Measurements from ENCODE around the gene TYRP1. TPM values are rescaled to one million over a fixed set of nuclear protein-coding genes. Genes with fewer than 3 reads are reported as not detected.
"Not testable (repeated sequence)": the region's sequence is repeated elsewhere in the genome, so short reads cannot be mapped to it uniquely, and the experiment has no call there.

TYRP1 gene
- total RNA-seq, 2 donors from 2014 or later, result 1.8 to 3.8 TPM

DNA sequence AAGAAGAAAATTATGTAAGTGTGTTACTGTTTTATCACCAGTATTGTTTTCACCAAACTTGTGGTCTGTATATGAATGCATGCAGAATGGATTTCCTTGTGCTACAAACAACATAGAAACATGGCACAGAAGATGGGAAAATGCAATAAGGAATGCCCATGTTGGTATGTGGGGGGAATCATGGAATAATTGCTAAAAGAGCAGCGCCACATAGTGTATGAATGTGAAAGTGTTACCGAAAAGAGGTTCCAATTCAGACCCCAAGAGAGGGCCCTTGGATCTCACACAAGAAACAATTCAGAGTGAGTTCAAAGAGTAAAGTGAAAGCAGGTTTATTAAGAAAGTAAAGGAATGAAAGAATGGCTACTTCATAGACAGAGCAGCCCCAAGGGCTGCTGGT, 26.4 kb upstream of the TYRP1 start:
- H3K9me3 ChIP-seq, result no peaks in the 10 kb centered on the region
- no peaks in the 10 kb centered on the region for H3K27me3 ChIP-seq (replicated peaks; ENCODE audit: insufficient read depth)
- no peak overlapping the region for H3K27ac ChIP-seq
- no peak for DNase-seq (ENCODE audit: low spot score)
- no peak for TF ChIP-seq CTCF (IDR thresholded peaks at IDR 0.05)
- no peak overlapping the region for H3K4me3 ChIP-seq
- H3K36me3 ChIP-seq, result no peaks in the 10 kb centered on the region
- no peak for ATAC-seq (ENCODE audit: insufficient number of reproducible peaks, low FRiP score, low read depth)
- no peaks in the 10 kb centered on the region for H3K4me1 ChIP-seq (ENCODE audit: control insufficient read depth in 1 of 2, low read depth in 2 of 2)

GRCh38 chr9:12667892-12668291, 25.3 kb upstream of the TYRP1 start:
- ATAC-seq (ENCODE audit: insufficient number of reproducible peaks, low FRiP score, low read depth) (no peak), DNase-seq (ENCODE audit: low spot score) (no peak)
- Histone ChIP-seq H3K4me3 (no peak overlapping the region), H3K36me3 (no peaks in the 10 kb centered on the region), H3K27me3 (replicated peaks; ENCODE audit: insufficient read depth) (no peaks in the 10 kb centered on the region), H3K4me1 (ENCODE audit: control insufficient read depth in 1 of 2, low read depth in 2 of 2) (no peaks in the 10 kb centered on the region), H3K27ac (no peak overlapping the region), H3K9me3 (no peaks in the 10 kb centered on the region)
- no peak for TF ChIP-seq CTCF (IDR thresholded peaks at IDR 0.05)

DNA sequence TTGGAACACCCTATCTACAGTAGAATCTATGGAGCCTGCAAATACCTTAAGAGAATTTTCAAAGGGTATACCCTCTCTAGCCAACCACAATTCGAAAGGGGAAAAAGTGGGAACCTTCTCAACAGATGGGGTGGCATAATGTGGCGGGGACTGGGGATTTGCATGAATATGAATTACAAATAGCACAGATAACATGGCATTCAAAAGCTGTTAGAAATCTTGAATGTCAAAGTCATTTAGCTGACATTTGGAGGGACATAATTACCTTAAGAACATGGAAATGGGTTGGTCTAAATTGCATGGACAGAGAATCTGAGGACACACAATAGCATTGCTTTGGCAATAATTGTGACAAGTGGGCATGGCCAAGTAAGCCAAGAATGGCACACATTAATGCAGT, 23.2 kb upstream of the TYRP1 start:
- H3K27me3 ChIP-seq (replicated peaks; ENCODE audit: insufficient read depth), result no peaks in the 10 kb centered on the region
- no peaks in the 10 kb centered on the region for H3K9me3 ChIP-seq
- H3K36me3 ChIP-seq, result no peaks in the 10 kb centered on the region
- H3K27ac ChIP-seq, result no peak overlapping the region
- no peaks in the 10 kb centered on the region for H3K4me1 ChIP-seq (ENCODE audit: control insufficient read depth in 1 of 2, low read depth in 2 of 2)
- no peak for TF ChIP-seq CTCF (IDR thresholded peaks at IDR 0.05)
- no peak for ATAC-seq (ENCODE audit: insufficient number of reproducible peaks, low FRiP score, low read depth)
- no peak for DNase-seq (ENCODE audit: low spot score)
- H3K4me3 ChIP-seq, result no peak overlapping the region

GRCh38 chr9:12674961-12675360, 18.2 kb upstream of the TYRP1 start:
- Histone ChIP-seq H3K27me3 (replicated peaks; ENCODE audit: insufficient read depth) (no peaks in the 10 kb centered on the region), H3K36me3 (no peaks in the 10 kb centered on the region), H3K4me1 (ENCODE audit: control insufficient read depth in 1 of 2, low read depth in 2 of 2) (no peaks in the 10 kb centered on the region), H3K9me3 (no peaks in the 10 kb centered on the region), H3K4me3 (no peak overlapping the region), H3K27ac (no peak overlapping the region)
- no peak for TF ChIP-seq CTCF (IDR thresholded peaks at IDR 0.05)
- DNase-seq (ENCODE audit: low spot score) (no peak), ATAC-seq (ENCODE audit: insufficient number of reproducible peaks, low FRiP score, low read depth) (no peak)

DNA sequence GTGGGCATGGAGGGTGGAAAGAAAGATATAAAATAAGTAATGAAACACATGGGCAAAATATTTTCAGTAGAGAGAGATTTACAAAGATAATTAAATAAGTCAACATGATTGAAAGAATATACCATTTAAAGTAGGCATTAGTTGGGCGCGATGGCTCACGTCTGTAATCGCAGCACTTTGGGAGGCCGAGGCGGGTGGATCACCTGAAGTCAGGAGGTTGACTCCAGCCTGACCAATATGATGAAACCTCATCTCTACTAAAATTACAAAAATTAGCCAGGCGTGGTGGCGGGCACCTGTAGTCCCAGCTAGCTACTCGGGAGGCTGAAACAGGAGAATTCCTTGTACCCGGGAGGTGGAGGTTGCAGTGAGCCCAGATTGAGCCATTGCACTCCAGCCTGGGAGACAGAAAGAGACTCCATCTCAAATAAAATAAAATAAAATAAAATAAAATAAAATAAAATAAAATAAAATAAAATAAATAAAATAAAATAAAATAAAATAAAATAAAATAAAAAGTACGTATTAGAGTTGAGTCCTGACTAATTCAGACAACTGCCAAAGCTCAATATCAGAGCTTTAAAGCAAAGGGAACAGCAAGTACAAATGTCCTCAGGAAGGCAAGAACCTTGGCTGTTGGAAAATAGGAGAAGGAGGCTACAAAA, 15.6 kb upstream of the TYRP1 start:
- DNase-seq (ENCODE audit: low spot score); ATAC-seq (ENCODE audit: insufficient number of reproducible peaks, low FRiP score, low read depth); H3K36me3 ChIP-seq; H3K4me3 ChIP-seq; H3K4me1 ChIP-seq (ENCODE audit: control insufficient read depth in 1 of 2, low read depth in 2 of 2); H3K27ac ChIP-seq; H3K27me3 ChIP-seq (replicated peaks; ENCODE audit: insufficient read depth); H3K9me3 ChIP-seq: not testable (repeated sequence)

DNA sequence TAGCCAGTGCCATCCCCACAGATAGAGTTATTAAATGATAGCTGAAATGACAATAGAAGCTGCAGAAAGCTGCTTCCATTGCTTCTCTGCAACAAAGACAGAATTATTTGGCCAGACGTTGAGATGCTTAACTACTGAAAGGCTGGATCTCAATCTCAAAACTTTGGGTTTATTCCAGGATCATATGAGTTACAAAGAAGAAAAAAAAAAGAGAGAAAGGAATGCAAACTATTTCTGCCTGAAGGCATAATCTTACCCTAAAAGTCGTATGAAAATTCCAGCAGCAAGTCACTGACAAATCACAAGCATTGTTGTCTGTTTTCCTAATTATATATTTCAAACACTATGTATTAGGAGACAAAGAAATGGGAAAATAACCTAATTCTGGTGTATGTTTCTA, 12.8 kb upstream of the TYRP1 start:
- Histone ChIP-seq H3K27ac (no peak overlapping the region), H3K27me3 (replicated peaks; ENCODE audit: insufficient read depth) (no peaks in the 10 kb centered on the region), H3K36me3 (no peaks in the 10 kb centered on the region), H3K4me1 (ENCODE audit: control insufficient read depth in 1 of 2, low read depth in 2 of 2) (no peaks in the 10 kb centered on the region), H3K9me3 (no peaks in the 10 kb centered on the region), H3K4me3 (no peak overlapping the region)
- TF ChIP-seq CTCF (IDR thresholded peaks at IDR 0.05), result no peak
- ATAC-seq (ENCODE audit: insufficient number of reproducible peaks, low FRiP score, low read depth) (no peak), DNase-seq (ENCODE audit: low spot score) (no peak)
